ENCODE results near the gene TTLL6.
"Not testable (repeated sequence)": the region's sequence is repeated elsewhere in the genome, so short reads cannot be mapped to it uniquely, and the experiment has no call there.

TTLL6 gene

GRCh38 chr17:48819466-48819865 lies 2.4 kb upstream of the TTLL6 start:
- in situ Hi-C loops (cut with HindIII; ENCODE audit: low pct_ligation_motif_present, low pct_unique_long_range_greater_than_20kb, low sequenced_read_pairs): no loop called here
- DNase-seq: no peak

- no peak for DNase-seq
- in situ Hi-C loops (cut with HindIII; ENCODE audit: low pct_ligation_motif_present, low pct_unique_long_range_greater_than_20kb, low sequenced_read_pairs): no loop called here
Measured at GRCh38 chr17:48818361-48818841, 1.4 kb upstream of the TTLL6 start.

DNA sequence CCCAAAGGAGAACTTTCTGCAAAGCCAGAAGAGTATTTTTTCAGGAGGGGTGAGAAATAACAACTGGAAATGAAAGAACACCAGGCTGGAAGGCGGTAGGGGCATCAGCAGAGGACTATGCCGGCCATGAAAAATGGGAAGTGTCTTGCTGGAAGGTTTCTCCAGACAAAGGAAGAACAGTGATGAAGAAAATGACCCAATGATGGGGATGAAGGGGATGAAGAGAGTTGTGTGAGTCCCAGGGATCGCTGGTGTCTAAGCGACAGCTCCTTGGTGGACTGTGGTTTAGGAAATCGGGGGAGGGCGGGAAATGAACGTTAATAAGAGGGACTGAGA lies 623 bp downstream of the TTLL6 start:
- in situ Hi-C loops (cut with HindIII; ENCODE audit: low pct_ligation_motif_present, low pct_unique_long_range_greater_than_20kb, low sequenced_read_pairs): no loop called here

DNA sequence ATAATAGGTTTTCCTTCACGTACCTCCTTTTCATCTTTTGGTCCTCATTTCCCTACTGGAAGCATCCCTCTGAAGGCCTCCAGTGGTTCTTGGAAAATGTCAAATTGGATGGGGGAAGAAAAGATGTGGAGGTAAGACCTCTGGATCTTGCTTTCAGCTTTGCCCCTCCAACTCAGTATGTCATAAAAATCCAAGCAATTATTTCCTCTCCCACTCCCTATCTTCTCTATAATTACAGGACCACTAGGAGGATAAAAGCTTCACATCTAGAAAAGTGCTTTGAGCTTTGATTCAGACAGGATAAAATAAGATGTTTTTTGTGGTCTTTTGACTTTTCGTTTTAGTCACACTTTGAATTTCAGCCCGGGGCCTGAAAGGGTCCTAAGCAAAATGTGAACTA lies 1.7 kb downstream of the TTLL6 start:
- in situ Hi-C loops (cut with HindIII; ENCODE audit: low pct_ligation_motif_present, low pct_unique_long_range_greater_than_20kb, low sequenced_read_pairs): no loop called here
- DNase-seq: no peak

More for the DNA sequence above, 623 bp downstream of the TTLL6 start:
- DNase-seq: no peak

DNA sequence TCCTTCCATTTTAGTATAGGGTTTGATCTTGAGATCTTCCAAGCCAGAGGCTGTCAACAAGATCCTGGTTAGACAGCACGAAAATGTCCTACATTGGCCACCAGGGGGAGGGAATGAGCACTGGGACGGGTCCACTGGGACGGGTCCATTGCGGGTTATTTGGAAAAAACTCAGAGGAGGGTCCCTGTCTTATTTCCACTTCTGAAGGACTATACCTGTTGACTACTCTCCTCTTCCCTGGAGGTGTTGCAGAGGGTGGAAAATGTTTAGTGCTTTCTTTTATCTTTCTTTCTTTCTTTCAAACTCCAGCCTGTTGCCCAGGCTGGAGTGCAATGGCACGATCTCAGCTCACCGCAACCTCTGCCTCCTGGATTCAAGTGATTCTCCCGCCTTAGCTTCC lies 2.5 kb downstream of the TTLL6 start:
- in situ Hi-C loops (cut with HindIII; ENCODE audit: low pct_ligation_motif_present, low pct_unique_long_range_greater_than_20kb, low sequenced_read_pairs): no loop called here
- peak; percentile 67 for DNase-seq

- in situ Hi-C loops (cut with HindIII; ENCODE audit: low pct_ligation_motif_present, low pct_unique_long_range_greater_than_20kb, low sequenced_read_pairs): no loop called here
- no peak for DNase-seq
Measured at GRCh38 chr17:48812001-48812400, 5.0 kb downstream of the TTLL6 start.

GRCh38 chr17:48809182-48809581 lies 7.8 kb downstream of the TTLL6 start:
- in situ Hi-C loops (cut with HindIII; ENCODE audit: low pct_ligation_motif_present, low pct_unique_long_range_greater_than_20kb, low sequenced_read_pairs): no loop called here
- no peak for DNase-seq

- in situ Hi-C loops (cut with HindIII; ENCODE audit: low pct_ligation_motif_present, low pct_unique_long_range_greater_than_20kb, low sequenced_read_pairs): no loop called here
- peak; percentile 83 for DNase-seq
Measured at GRCh38 chr17:48804936-48805411, 12.1 kb downstream of the TTLL6 start.

DNA sequence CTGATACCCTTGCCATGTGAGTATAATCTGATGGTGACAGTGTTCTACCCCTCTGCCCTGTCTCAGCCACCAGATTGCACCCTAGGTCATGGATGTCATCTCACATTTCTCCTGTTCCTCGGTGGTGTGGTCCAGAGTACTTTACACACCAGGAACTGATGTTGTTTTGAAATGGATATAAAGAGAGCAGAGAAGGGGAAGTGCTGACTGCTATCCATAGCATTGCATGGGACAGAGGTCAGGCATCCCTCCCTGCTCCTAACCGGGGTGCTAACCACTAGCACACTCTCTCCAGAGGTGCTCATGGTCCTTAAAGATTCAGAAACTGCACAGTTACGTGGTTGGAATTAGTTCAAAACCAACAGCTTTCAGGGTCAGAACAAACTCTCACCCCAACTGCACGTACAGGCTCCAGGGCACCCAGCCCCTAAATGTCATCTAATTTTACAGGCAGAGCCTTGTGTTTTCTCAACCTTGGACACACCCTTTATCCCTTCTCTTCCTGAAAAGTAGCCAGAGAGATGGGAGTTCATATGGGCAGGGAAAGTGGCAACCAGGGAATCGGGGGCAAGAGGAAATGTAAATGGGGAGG lies 16.3 kb downstream of the TTLL6 start:
- in situ Hi-C loops (cut with HindIII; ENCODE audit: low pct_ligation_motif_present, low pct_unique_long_range_greater_than_20kb, low sequenced_read_pairs): no loop called here
- DNase-seq: no peak

- DNase-seq: no peak
- in situ Hi-C loops (cut with HindIII; ENCODE audit: low pct_ligation_motif_present, low pct_unique_long_range_greater_than_20kb, low sequenced_read_pairs): no loop called here
Measured at GRCh38 chr17:48799069-48799723, 17.8 kb downstream of the TTLL6 start.

GRCh38 chr17:48796163-48796522 lies 20.9 kb downstream of the TTLL6 start:
- in situ Hi-C loops (cut with HindIII; ENCODE audit: low pct_ligation_motif_present, low pct_unique_long_range_greater_than_20kb, low sequenced_read_pairs); DNase-seq: not testable (repeated sequence)

DNA sequence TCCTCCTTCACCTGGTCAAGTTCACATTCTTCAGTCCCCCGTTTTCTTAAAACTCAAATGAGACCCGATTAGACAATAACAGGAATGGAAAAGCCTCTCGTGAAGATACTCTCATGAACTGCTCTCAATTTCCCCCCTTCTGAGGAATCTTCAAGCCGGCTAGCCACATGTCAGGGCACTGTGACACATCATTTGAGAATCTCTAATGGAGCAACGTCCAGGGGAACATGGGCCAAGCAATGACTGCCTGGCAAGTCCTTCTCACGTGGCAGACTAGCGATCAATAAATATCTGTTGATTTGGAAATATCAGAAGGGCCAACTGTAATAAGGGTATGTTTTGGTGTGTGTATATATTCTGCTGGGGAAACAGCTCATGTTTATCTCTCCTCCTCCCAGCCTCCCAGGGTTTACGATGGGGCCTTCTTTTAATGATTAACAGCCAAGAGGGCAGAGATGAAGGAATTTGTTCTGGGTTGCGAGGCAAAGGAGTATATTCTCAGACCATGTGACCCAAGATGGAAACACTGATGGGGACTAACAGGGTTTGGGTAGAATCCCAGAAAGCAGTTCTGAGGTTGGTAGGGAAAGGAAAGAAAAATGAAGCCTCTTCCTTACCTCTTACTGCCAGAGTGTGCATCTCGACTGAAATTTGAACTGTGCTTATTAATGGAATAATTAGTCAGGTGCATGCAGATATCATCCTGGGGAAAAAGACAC lies 21.4 kb downstream of the TTLL6 start:
- DNase-seq: peak; percentile 97

DNA sequence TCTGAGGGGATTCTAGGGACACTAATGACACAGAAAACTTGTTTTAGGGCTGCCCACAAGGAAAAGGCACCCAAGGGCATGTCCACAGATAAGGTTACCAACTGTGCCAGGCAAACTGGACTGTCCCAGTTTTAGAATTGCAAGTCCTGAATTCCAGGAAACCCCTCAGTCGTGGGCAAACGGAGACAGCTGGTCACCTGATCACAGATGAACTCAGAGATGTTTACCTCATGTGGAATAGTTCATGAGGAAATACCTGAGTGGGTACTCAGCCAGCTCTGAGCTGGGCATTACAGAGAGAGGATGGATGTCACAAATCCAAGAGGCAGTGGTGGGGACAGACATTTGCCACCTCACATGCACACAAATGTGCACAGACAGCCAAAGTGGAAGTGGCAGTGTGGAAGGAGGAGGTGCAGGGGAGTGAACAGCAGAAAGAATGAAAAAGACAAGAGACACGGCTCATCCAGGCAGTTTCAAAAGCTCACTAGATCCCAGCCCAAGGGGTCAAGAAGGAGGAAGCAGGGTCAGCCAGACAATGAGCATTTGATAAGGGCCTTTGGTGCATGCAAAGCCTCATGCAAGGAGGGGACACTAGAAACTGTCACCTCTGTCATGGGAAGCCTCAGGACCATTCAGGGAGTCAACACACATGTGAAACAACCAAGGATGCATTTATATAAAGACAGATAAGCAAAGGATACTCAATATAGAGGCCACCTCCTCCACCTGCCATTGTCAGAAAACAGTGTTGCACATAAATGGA lies 24.8 kb downstream of the TTLL6 start:
- no peak for DNase-seq
- in situ Hi-C loops (cut with HindIII; ENCODE audit: low pct_ligation_motif_present, low pct_unique_long_range_greater_than_20kb, low sequenced_read_pairs): no loop called here

More for the DNA sequence above, 21.4 kb downstream of the TTLL6 start:
- in situ Hi-C loops (cut with HindIII; ENCODE audit: low pct_ligation_motif_present, low pct_unique_long_range_greater_than_20kb, low sequenced_read_pairs): no loop called here

DNA sequence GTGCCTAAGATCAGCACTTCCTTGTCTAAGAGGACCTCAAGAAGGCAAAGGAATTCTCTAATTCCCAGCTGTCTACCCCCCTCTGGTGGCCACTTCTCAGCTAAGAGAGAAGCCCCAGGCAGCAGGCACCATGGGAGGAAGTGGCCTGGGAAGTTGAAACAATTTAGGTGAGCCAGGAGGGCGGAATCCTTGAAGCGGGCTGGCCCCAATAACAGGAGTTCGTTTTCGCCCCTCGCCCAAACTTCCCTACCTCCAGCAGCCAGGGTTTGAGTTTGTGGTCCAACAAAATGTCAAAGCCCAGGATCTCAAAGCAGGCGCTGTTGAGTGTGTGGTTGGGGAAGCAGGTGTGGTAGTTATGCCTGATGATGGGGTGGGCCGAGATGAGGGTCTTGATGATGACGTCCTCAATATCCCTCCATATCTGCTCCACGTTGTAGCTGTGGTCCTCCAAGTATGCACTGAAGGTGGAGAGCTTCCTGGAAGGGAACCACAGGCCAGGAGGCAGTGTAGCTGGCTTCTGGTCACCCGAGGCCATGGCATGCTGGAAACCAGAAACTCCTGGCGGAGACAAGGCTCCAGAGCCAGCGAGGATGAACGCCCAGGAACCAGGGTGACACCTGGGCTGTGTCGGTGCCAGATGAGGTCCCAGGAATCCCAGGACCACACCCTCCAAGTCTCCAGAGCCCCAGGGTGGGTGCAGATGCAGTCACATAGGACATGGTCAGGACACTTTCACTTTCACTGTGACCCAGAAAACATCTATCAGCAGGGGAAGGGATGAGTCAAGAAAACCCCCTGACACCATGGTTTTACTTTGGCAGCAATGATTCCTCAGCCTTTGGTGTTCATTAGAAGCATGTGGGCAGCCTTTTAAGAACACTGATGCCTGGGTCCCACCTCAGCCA lies 25.6 kb downstream of the TTLL6 start:
- in situ Hi-C loops (cut with HindIII; ENCODE audit: low pct_ligation_motif_present, low pct_unique_long_range_greater_than_20kb, low sequenced_read_pairs): no loop called here
- DNase-seq: peak; percentile 94

DNA sequence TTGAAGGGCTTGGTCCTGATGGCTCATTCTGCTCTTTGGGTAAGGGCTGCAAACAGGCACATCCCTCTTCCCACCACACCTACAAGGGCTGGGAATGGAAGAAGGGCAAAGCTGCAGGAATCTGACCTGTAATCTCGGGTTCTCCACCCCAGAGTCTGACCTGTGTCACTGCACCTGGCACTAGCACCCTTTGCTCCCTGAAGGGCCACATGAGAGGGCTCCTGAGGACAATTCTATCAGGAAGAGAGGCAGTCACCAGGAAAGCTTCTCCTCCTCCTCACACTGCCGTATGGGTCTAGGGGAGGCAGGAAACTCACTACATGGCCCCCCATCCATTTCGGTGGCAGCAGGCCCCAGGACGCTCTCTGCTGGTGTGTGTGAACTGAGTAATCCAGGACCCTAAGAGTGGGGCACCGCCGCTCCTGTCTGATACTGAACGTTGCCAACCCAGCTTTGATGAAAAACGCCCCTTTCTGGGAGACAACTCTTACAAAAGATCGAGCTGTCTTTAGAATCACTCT lies 26.4 kb downstream of the TTLL6 start:
- in situ Hi-C loops (cut with HindIII; ENCODE audit: low pct_ligation_motif_present, low pct_unique_long_range_greater_than_20kb, low sequenced_read_pairs): no loop called here
- no peak for DNase-seq

- no peak for DNase-seq
- in situ Hi-C loops (cut with HindIII; ENCODE audit: low pct_ligation_motif_present, low pct_unique_long_range_greater_than_20kb, low sequenced_read_pairs): no loop called here
Measured at GRCh38 chr17:48787828-48788227, 29.2 kb downstream of the TTLL6 start.

DNA sequence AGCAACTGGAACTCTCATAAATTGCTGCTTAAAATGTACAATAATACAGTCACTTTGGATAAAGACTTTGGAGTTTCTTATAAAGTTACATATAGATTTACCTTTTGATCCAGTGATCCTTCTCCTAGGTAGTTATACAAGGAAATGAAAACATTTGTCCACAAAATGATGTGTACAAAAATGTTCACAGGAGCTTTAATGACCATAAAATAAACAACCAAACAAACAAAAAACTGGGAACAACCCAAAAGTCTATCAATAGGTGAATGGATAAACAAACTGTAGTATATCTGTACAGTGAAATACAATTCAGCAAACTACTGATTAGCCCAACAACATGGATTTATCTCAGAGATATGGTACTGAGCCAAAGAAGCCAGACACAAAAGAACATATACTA lies 37.6 kb downstream of the TTLL6 start:
- in situ Hi-C loops (cut with HindIII; ENCODE audit: low pct_ligation_motif_present, low pct_unique_long_range_greater_than_20kb, low sequenced_read_pairs): no loop called here
- DNase-seq: no peak

- in situ Hi-C loops (cut with HindIII; ENCODE audit: low pct_ligation_motif_present, low pct_unique_long_range_greater_than_20kb, low sequenced_read_pairs): no loop called here
- no peak for DNase-seq
Measured at GRCh38 chr17:48776602-48777001, 40.4 kb downstream of the TTLL6 start.

Measured in ACHN (cell line).